ENCODE measurements around the gene SRRM3.
A peak's percentile ranks its signal among the peaks of the same experiment; 100 is the strongest.

SRRM3 gene

GRCh38 chr7:76231583-76231982, 29.9 kb downstream of the SRRM3 start:
- H3K4me3 ChIP-seq (ENCODE audit: low read depth, low read length), result no peak overlapping the region
- no peak for TF ChIP-seq CTCF (IDR thresholded peaks at IDR 0.05; ENCODE audit: insufficient read depth, low read depth, low read length, missing control alignments)
- no peak for DNase-seq (ENCODE audit: low read depth)

- TF ChIP-seq CTCF (IDR thresholded peaks at IDR 0.05; ENCODE audit: insufficient read depth, low read depth, low read length, missing control alignments), result no peak
- DNase-seq (ENCODE audit: low read depth), result no peak
- no peak overlapping the region for H3K4me3 ChIP-seq (ENCODE audit: low read depth, low read length)
These were observed 31.0 kb downstream of the SRRM3 start for GRCh38 chr7:76232698-76233097.

- TF ChIP-seq CTCF (IDR thresholded peaks at IDR 0.05; ENCODE audit: insufficient read depth, low read depth, low read length, missing control alignments), result no peak
- DNase-seq (ENCODE audit: low read depth), result no peak
- no peak overlapping the region for H3K4me3 ChIP-seq (ENCODE audit: low read depth, low read length)
These were observed 32.0 kb downstream of the SRRM3 start for GRCh38 chr7:76233538-76234281.

- no peak overlapping the region for H3K4me3 ChIP-seq (ENCODE audit: low read depth, low read length)
- no peak for DNase-seq (ENCODE audit: low read depth)
- no peak for TF ChIP-seq CTCF (IDR thresholded peaks at IDR 0.05; ENCODE audit: insufficient read depth, low read depth, low read length, missing control alignments)
These were observed 32.5 kb downstream of the SRRM3 start for GRCh38 chr7:76234282-76234584.

- peak; percentile 81 for DNase-seq (ENCODE audit: low read depth)
- H3K4me3 ChIP-seq (ENCODE audit: low read depth, low read length), result no peak overlapping the region
- TF ChIP-seq CTCF (IDR thresholded peaks at IDR 0.05; ENCODE audit: insufficient read depth, low read depth, low read length, missing control alignments), result no peak
These were observed 33.3 kb downstream of the SRRM3 start for GRCh38 chr7:76234931-76235441.

GRCh38 chr7:76236224-76236623, 34.5 kb downstream of the SRRM3 start:
- peak; percentile 23 for DNase-seq (ENCODE audit: low read depth)
- no peak for TF ChIP-seq CTCF (IDR thresholded peaks at IDR 0.05; ENCODE audit: insufficient read depth, low read depth, low read length, missing control alignments)
- no peak overlapping the region for H3K4me3 ChIP-seq (ENCODE audit: low read depth, low read length)

- DNase-seq (ENCODE audit: low read depth), result no peak
- no peak overlapping the region for H3K4me3 ChIP-seq (ENCODE audit: low read depth, low read length)
- no peak for TF ChIP-seq CTCF (IDR thresholded peaks at IDR 0.05; ENCODE audit: insufficient read depth, low read depth, low read length, missing control alignments)
These were observed 36.6 kb downstream of the SRRM3 start for GRCh38 chr7:76238326-76238725.

Measured in GM12865 (cell line).